HTR-8/SVneo (cell line): Measurements from ENCODE around the gene IL1RL2.

ENCODE experiments used
- DNase-seq: peaks from one replicate; pipeline ENCODE4 v3.0.0; 2011; ENCODE audit warnings: low spot score, mixed read lengths; ENCODE audit not compliant: insufficient read length
- FAIRE-seq: peaks from 2 replicates; lab custom pipeline; 2011; peaks lifted over from hg19 to GRCh38; lab: Jason Lieb, UNC

IL1RL2 gene

DNA sequence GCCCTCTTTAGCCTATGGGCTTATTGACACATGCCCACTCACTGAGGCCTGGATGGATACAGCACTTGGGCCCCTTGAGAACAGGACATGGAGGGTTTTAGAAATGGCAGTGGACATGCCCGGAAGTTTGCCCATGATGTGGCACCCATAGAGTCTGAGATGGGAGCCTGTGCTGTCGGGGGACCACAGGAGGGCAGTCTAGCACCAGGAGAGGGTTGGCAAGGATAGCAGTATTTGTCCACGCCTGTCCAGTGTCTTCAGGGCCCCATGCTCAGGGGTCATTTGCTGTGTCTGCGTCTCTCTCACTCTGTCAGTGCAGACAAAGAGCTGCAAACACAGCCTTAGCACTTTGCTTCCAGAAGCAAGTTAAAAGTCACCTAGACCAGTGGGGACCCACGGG lies 48.7 kb downstream of the IL1RL2 start:
- no peak for FAIRE-seq
- peak; percentile 41 for DNase-seq

DNA sequence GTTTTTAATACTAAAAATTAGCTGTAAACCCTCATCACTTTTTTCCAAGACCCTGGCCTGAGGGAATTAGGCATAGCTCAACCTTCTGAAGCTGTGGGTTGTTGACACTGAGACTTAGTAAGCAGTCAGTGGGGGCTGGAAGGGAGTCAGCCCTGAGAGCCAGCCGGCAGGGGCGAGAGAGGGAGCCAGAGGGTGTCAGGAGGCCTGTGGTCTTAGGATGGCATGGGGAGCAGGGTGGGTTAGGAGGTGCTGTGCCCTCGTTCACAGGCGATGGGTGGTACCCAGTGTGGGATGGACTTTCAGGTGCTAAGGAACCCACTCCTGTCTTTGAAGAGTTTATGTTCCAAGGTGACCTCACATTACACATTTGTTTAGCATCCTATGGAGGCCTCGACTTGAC lies 49.3 kb downstream of the IL1RL2 start:
- FAIRE-seq = no peak
- no peak for DNase-seq

DNA sequence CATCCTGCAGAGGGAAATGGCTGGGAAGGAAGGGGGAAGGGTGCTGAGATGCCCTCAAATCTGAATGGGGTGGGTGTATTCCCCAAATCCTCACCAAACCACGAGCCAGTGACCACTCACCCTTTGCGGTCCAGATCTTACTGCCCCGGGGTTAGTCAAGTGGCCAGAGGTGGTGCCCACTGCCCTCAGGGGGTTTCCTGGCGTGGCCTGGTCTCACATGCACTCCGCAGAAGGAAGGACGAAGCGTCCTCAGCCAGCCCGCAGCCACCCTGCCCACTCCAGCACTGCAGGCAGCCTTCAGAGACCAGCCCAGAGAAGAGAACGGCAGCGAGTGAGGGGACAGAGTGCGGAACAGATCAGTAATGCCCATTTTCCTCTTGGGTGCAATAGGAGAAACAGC lies 50.4 kb downstream of the IL1RL2 start:
- no peak for DNase-seq
- no peak for FAIRE-seq

DNA sequence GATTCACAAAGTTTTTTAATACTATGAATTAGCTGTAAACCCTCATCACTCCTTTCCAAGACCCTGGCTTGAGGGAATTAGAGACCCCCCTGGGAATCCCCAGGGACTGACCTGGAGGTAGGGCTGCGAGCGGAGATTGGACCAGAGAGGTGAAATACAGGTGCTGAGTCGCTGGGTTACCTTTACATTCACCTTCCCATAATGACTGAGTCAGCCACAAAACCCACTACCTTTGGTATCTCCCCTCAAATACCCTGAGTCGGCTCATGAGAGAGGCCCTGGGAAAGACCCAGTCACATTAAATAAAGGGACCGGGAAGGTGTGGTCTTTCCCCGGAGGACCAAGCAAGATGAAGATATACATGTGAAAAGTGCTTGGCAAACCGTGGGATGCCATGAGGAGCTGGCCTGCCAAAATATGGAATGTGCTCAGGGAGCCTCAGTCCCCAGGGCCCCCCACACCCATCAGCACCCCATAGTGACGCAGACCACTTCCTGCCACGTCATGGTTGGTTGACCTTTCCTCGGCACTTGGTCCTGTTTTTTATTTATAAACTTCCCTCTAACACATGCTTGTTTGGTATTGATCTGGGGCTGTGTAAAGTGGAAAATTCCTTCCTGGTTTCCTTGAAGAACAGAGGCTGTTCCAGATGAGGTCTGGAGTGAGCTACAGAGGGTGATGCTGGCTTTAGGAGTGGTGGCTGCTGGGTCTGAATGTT lies 51.4 kb downstream of the IL1RL2 start:
- FAIRE-seq = no peak
- DNase-seq = no peak

DNA sequence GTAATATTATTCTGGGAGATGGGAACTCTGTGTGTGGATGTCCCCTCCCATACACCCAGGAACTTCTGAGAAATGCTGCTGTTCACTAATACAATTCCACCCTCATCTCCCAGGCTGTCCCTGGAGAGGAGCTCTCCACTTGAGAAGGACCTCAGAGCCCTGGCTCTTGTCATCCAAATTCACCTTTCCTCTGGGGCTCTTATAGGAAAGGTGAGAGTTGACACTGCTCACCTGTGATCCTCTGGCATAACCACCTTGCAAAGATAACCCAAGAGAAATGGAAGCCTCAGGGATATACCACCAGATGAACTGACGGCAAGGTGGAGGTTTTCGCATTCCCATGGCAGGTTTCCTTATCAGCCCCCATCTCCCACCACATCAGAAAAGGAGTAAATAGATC lies 52.0 kb downstream of the IL1RL2 start:
- FAIRE-seq = no peak

DNA sequence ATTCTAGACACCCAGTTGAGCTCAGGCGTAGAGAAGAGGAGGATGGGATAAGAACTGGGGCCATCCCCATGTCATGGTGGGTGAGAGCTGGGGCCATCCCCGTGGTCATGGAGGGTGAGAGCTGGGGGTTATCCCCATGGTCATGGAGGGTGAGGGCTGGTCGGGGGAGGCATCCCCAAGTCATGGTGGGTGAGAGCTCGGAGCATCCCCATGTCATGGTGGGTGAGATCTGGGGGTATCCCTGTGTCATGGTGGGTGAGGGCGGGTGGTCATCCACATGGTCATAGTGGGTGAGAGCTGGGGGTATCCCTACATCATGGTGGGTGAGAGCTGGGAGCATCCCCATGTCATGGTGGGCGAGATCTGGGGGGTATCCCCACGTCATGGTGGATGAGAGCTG lies 52.5 kb downstream of the IL1RL2 start:
- DNase-seq (no peak), FAIRE-seq (no peak)

More for the DNA sequence above, 52.0 kb downstream of the IL1RL2 start:
- DNase-seq = no peak

DNA sequence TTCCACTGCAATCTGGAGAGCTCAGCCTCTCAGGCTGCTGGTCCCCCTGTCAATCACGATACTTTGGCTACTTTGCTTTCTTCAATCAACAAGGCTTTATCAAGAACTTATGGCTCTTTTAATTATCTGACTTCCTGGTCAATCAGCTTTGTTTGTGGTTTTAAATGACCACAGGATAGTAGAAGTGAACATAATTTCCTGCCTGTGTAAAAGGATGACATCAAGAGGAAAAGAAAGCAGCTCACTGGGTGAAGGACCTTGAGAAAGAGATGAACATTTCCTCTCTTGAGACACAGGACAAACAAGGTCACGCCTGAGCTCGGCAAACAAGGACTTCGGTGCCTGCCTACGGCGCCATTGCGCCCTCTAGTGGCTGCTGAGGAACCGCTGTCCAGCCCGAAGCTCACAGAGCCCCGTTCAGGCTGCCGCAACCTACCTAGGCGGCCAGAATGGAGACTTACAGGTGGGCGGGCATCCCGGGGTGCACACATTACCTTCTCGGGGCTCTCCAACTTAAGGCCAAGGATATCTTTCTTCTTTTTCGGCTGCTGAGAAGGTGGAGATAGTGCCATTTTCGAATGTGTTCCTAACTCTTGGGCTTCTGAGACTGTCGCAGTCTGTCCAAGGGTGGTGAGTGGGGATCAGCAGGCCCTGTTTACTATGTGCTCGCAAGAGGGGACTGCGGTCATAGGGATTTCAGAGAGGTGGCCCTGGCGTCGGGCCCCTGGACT lies 54.0 kb downstream of the IL1RL2 start:
- DNase-seq = peak; percentile 81
- no peak for FAIRE-seq

DNA sequence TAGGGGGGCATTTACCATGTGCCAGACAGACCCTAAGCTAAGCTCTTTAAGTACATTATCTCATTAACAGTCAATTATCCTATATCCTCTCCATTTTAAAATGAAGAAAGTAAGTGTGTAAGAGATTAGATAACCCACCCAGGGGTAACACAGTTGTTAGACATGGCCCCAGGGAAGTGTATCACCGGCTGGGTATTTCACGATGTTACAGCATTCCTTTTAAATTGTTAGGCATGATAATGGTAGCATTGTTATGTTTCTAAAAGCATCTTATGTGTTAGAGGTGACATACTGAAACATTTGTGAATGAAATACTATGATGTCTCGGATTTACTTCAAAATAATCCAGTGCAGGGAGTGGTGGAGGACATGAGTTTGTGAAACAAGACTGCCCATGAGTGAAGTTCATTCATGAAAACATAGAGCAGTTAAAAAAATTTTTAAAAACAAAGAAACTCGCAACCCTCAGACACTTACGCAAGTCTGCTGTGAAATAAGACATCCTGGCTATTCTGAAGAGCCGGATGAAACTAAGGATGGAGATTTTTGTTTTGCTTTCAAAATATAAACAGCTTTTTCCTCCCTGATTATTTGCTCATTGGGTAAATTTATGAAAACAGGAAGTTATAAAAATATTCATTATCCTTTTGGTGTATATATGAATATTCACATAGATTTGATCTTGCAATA lies 54.9 kb downstream of the IL1RL2 start:
- FAIRE-seq (no peak), DNase-seq (no peak)

DNA sequence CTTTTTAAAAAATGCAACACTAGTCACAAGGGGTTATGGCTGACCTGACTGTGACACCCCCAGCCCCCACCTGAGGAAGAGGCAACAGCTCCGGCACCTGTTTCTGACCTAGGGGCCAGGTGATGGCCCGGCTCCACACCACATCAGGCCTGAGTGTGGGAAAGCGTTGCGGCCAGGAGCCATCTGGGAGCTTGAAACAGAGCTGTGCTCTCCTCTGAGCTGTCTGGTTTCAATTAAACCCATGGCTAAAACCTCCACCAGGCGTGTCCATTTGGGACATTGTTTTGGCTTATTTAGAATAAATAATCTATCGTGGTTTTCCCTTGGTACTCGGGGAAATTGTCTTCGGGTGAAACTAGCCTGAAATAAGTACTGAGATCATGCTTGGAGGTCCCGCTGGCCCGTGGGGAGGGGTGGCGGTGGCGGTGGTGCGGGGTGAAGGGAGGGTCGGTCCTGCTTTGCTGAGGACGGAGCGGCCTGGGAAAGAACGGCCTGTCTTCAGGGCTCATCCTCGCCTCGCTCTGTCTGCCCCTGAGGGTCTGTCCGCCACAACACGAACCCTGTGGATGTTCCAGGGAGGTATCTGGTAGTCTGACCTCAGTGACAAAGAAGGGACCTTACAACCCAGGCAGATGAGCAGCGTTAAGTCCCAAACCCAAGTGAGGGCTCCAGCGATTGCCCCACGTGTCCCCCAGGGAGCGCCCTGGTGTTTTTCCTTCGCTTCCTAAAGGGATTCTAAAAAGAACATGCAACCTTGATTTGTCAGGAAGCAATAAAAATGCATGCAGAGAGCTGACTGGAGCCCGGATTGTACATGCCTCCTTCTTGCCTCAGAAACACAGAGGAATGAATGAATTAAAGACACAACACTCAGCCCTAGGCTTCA lies 58.7 kb downstream of the IL1RL2 start:
- FAIRE-seq (no peak), DNase-seq (no peak)

DNA sequence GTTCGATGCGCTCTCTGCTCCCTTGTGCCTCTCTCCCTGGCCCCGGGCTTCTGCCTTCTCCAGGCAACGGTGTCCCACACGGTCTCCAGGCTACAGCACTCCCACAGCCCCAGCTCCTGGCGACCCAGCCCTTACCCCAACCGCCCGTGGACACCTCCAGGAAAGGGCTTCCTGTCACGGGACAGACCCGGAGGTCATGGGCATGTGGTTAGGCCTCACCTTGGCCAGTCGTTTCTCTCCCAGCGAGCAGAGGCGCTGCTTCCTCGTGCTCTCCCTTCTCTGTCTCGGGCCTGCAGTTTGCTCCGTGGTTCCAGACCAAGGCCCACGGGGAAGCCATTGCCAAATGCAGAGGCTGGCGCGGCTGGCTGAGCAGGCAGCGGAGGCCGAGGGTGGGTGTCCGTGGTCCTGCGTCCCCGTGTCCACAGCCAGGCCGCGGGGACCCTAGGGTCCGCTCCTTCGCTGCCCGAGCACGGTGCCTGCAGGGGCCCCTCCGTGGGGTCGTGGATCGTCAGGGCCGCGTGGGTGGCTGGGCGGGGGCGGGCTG lies 63.5 kb downstream of the IL1RL2 start:
- no peak for DNase-seq
- FAIRE-seq = no peak

DNA sequence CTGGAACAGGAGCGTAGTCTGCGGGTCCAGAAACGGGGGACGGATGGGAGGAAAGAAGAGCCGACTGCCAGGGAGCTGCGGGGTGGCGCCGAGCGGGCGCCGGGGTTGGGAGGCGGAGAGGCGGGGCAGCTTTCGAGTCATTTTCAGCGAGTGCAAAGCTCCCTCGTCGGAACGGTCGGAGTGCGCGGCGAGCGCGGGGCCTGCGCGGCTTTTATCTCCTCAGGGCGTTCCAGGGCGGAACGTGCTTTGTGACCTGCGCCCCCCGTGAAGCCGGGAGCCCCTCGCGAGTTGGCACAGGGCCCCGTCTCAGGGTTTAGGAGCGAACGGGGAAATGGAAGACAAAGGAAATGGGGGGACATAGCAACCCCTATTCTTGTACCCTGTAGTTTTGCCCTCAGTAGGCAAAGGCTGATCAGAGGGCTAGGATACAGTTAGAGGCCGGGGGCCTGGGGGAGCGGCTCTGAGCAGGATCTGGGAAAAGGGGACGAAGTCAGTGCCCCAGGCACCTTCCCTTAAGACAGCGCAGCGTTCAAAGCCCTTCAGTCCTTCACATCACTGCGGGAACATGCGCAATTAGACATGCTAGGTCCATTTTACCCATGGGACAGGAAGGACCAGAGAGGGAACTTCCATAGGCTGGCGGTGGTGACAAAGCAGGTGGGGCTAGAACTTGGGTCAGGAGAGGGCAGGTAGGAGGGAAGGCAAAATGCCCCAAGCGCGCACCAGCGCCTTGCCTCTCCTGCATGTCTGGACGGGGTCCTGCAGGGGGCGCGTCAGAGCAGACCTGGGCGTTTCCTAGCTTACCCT lies 64.4 kb downstream of the IL1RL2 start:
- FAIRE-seq (no peak), DNase-seq (no peak)

DNA sequence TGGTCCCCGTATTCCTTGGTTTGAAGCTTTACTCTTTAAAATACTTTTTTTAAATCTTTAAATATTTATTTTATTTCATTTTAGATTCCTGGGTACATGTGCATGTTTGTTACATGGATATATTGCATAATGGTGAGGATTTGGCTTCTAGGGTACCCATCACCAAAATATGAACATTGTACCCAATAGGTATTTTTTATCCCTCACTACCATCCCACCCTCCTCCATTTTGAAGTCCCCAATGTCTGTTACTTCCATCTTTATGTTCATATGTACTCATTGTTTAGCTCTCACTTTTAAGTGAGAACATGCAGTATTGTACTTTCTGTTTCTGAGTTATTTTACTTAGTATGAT lies 65.0 kb downstream of the IL1RL2 start:
- DNase-seq (no peak), FAIRE-seq (no peak)

DNA sequence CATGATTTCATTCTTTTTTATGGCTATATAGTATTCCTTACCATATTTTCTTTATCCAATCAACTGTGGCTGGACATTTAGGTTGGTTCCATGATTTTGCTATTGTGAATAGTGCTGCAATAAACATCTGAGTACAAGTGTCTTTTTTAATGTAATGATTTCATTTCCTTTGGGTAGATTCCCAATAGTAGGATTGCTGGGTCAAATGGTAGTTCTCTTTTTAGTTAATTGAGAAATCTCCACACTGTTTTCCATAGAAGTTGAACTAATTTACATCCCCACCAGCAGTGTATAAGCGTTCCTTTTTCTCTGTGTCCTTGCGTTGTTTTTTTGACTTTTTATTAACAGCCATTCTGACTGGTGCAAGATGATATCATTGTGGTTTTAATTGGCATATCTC lies 65.4 kb downstream of the IL1RL2 start:
- FAIRE-seq (no peak), DNase-seq (no peak)

DNA sequence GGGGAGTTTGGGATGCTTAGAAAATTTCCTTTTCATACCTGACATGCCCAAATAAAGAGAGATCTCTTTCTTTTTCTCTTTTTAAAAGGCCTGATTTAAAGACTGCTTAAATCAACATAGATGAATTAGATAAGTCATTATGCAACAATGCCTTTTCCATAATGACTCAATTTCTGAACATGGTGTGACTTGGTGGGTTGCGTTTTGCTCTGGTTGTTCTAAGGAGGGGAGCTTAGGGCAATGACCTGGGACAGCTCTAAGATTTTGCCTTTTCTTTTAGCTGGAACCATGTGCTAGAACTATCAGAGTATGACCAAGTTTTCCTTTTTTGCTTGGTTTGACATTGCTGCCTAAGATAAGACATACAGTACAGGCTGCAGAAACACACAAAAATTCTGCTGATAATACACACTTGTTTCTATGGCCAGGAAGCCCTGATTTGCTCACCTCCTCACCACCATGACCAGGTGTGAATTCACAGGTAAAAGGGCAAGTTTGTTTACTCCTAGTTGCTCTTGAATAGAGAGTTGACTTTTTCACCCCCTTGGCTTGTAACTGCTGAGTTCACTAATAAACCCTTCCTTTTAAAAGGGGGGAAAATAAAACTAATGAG lies 66.4 kb downstream of the IL1RL2 start:
- DNase-seq (no peak), FAIRE-seq (no peak)

DNA sequence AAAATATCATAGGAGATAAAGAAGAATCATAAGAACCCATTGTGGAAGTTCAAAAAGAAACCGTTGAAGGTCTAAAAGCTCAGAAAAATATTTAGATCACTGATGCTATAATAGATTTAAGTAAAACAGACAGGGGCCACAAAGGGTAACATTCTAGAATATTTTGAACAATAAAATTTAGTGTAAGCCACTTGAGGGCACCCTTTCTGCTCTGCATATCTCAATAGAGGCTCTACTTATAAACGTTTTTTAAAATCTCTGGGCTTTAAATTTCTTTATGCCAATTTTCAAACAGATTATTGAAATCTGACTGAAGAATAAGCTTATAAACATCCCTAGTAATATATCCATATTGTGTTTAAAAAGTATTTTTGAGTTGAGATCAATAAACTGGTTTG lies 66.9 kb downstream of the IL1RL2 start:
- FAIRE-seq = no peak
- no peak for DNase-seq

DNA sequence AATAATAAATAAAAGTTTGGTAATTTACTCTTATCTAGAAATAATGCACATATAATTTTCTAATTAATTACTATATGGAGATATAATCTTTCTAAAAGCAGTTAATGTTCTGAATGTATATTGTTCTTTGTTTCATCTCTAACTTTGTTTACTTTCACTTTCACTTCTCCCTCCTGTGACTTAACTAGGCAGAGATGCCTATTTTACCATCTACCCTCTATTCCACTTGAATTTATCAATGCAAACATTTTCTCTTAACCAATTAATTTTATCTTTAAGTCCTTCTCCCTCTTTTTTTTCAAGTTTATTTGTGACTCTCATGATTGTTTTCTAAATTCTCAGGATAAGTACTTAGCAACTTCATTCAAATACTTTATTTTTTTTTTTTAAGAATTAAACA lies 69.5 kb downstream of the IL1RL2 start:
- DNase-seq = no peak
- no peak for FAIRE-seq

DNA sequence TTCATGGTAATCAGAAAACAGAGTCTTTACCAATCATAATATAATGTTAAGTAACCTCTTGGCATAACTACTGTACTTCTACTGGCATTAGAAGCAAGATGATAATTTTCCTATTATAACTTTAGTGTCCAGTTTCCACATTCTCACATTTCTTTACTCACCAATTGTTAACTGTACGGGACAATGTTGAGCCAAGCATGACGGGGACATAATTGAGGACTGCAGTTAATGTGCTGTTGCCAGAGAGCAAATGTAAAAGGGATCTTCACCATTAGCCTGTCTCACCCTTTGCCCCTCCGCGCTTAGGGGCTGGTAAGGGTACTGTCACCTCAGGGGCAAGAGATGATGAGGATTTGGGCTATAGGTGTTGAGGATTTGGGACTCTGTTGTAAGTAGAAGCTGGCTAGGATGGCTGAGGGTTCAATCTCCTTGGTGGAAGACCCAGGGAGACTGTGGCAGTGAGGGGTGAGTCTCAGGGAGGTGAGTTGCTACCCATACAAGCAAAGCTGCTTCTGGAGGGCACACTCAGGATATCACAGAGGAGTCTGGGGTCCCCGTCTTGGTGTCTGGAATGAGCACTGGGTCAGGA lies 70.1 kb downstream of the IL1RL2 start:
- FAIRE-seq = peak; percentile 40

DNA sequence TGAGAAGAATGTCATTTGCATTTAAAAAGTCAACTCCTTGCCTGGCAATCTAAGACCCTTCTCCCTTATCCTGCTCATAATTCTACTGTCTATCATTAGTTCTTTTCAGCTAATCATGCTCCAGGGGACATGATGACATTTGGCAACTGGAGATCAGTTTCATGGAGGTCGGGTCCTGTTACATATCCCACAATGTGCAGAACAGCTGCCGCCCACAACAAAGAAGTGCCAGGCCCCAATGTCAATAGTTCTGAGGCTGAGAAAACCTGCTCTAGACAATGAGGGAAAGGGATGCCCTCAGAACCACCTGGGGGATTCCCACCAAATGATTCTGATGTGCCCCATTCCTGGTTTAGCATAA lies 71.2 kb downstream of the IL1RL2 start:
- FAIRE-seq (no peak), DNase-seq (no peak)

More for the DNA sequence above, 70.1 kb downstream of the IL1RL2 start:
- no peak for DNase-seq
